ENCODE results near the gene OXT. TPM values are rescaled to one million over a fixed set of nuclear protein-coding genes. Genes with fewer than 3 reads are reported as not detected.
A peak's percentile ranks its signal among the peaks of the same experiment; 100 is the strongest.

The OXT gene
- total and polyA plus RNA-seq, 2 of the 13 experiments (the other 11 are each of a cell fraction or from before 2014, with no cell fraction given), result not detected

DNA sequence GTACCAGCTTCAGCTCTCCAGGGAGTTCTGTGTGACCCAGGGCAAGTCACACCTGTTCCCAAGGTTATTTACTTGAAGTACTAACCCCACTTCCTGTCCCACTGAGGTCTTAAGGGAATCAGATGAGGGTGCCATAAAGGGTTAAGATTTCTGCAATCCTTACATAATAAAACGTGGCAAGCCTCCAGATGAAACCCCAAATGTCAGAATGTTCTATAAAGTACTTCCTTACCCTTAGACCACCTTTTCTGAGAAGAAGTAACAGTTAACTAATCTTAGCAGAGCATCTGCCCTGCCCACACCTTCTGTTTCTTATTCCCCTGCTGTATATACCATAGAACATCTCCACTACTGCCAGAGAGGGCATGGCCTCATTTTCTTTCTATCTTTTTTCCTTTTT is 19.1 kb downstream of the OXT start:
- no peaks in the 10 kb centered on the region for H3K9me3 ChIP-seq (ENCODE audit: low read length)
- ATAC-seq (no peak), DNase-seq (ENCODE audit: low spot score) (no peak), FAIRE-seq (no peak)
- H2AFZ ChIP-seq (ENCODE audit: low read length), result no peak overlapping the region
- 3% methylated on average over 1 of the region's 1 CpG for WGBS (ENCODE audit: low lambda C conversion rate)
- H3K4me3 ChIP-seq (replicated peaks in 1 of 3; ENCODE audit: insufficient read depth in 1 of 3, low read depth in 2 of 3, low read length in 3 of 3), result no peak overlapping the region
- H3K9ac ChIP-seq (ENCODE audit: insufficient read depth, low read depth, low read length), result no peak overlapping the region
- intact Hi-C loops (cut with micrococcal nuclease; ENCODE audit: unreplicated experiment), result no loop called here
- TF ChIP-seq ZNF652 (CRISPR knock-in tag; IDR thresholded peaks at IDR 0.05; ENCODE audit: borderline replicate concordance, low read depth), result peak; percentile 71
- TF ChIP-seq, protein P1, sequence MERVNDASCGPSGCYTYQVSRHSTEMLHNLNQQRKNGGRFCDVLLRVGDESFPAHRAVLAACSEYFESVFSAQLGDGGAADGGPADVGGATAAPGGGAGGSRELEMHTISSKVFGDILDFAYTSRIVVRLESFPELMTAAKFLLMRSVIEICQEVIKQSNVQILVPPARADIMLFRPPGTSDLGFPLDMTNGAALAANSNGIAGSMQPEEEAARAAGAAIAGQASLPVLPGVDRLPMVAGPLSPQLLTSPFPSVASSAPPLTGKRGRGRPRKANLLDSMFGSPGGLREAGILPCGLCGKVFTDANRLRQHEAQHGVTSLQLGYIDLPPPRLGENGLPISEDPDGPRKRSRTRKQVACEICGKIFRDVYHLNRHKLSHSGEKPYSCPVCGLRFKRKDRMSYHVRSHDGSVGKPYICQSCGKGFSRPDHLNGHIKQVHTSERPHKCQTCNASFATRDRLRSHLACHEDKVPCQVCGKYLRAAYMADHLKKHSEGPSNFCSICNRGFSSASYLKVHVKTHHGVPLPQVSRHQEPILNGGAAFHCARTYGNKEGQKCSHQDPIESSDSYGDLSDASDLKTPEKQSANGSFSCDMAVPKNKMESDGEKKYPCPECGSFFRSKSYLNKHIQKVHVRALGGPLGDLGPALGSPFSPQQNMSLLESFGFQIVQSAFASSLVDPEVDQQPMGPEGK (CRISPR knock-in tag; IDR thresholded peaks at IDR 0.05), result no peak
- no peak overlapping the region for H3K4me2 ChIP-seq (ENCODE audit: low read depth, low read length)
- in situ Hi-C loops (cut with HindIII; ENCODE audit: extremely low pct_ligation_motif_present, low pct_unique_long_range_greater_than_20kb), result no loop called here
- H3K36me3 ChIP-seq (replicated peaks in 1 of 2; ENCODE audit: control insufficient read depth in 1 of 2, insufficient read depth in 2 of 2, low read length in 2 of 2), result no peaks in the 10 kb centered on the region
- H3K27me3 ChIP-seq (ENCODE audit: control insufficient read depth in 1 of 2, insufficient read depth in 2 of 2, low read length in 2 of 2), result peaks cover 7 to 24% of the 10 kb centered on the region in 2 experiments
- H4K20me1 ChIP-seq (ENCODE audit: insufficient read depth, low read length), result no peaks in the 10 kb centered on the region
- H3K4me1 ChIP-seq (ENCODE audit: insufficient read depth, low read length), result peaks cover 9% of the 10 kb centered on the region
- no TSS peak for BruUV-seq (replicated peaks)
- POLR2A ChIA-PET, result no interaction called here
- no peaks in the 10 kb centered on the region for H3K79me2 ChIP-seq (ENCODE audit: insufficient read depth, low read length)
- CTCF ChIA-PET (ENCODE audit: low intra/inter-chr PET ratio, low total read pairs), result no interaction called here
- no peak overlapping the region for H3K27ac ChIP-seq (ENCODE audit: extremely low read length, insufficient read depth, low read length)

DNA sequence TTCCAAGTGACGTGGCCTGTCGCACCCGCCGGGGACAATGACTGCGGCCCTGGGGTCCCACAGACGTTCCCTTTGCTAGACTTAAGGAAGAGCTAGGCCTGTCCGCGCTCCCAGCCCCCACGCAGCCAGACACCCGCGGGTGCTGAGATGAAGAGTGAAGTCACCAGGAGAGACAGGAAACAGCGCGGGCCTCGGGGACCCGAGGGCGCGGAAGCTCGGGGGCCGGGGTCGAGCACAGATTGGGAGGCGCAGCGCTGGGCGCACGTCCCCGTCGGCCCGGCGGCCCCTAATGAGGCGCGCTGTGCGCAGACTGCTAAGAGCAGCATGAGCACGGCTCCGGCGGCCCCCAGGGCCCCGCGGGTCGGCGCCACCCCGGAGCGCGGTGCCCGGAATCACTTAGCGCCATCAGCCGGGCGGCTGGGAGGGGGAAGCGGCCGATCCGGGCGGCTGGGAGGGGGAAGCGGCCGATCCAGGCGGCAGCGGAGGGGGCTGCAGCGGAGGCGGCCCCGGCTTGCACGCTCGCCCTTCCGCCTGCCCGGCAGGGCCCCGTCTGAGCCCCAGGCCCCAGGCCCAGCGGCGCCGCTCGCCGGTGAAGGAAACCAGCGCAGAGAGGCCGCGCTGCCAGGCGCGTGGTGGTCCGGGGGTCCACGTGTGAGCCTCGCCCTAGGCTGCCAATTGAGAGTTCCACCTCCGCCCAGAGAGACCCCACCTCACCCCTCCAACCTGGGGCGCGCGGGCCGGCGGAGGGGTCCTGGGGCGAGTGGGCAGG is 21.4 kb downstream of the OXT start:
- intact Hi-C loops (cut with micrococcal nuclease; ENCODE audit: unreplicated experiment), result no loop called here
- no peak for ATAC-seq

More for the DNA sequence above, 21.4 kb downstream of the OXT start:
- ChIA-PET CTCF (ENCODE audit: low intra/inter-chr PET ratio, low total read pairs) (no interaction called here), POLR2A (no interaction called here)
- 85% methylated on average over 50 of the region's 81 CpGs for WGBS (ENCODE audit: low lambda C conversion rate)
- Histone ChIP-seq H3K4me3 (replicated peaks in 1 of 3; ENCODE audit: insufficient read depth in 1 of 3, low read depth in 2 of 3, low read length in 3 of 3) (no peak overlapping the region), H3K9me3 (ENCODE audit: low read length) (no peaks in the 10 kb centered on the region), H3K27ac (ENCODE audit: extremely low read length, insufficient read depth, low read length) (no peak overlapping the region), H4K20me1 (ENCODE audit: insufficient read depth, low read length) (no peaks in the 10 kb centered on the region), H3K36me3 (replicated peaks in 1 of 2; ENCODE audit: control insufficient read depth in 1 of 2, insufficient read depth in 2 of 2, low read length in 2 of 2) (no peaks in the 10 kb centered on the region), H2AFZ (ENCODE audit: low read length) (no peak overlapping the region), H3K9ac (ENCODE audit: insufficient read depth, low read depth, low read length) (no peak overlapping the region), H3K79me2 (ENCODE audit: insufficient read depth, low read length) (no peaks in the 10 kb centered on the region), H3K27me3 (ENCODE audit: control insufficient read depth in 1 of 2, insufficient read depth in 2 of 2, low read length in 2 of 2) (peaks cover 4 to 18% of the 10 kb centered on the region in 2 experiments; a peak in 3 of 5 replicates), H3K4me2 (ENCODE audit: low read depth, low read length) (no peak overlapping the region), H3K4me1 (ENCODE audit: insufficient read depth, low read length) (peaks cover 11% of the 10 kb centered on the region)
- in situ Hi-C loops (cut with HindIII; ENCODE audit: extremely low pct_ligation_motif_present, low pct_unique_long_range_greater_than_20kb), result no loop called here
- no peak for FAIRE-seq
- no peak for TF ChIP-seq MTF2 (CRISPR knock-in tag; IDR thresholded peaks at IDR 0.05; ENCODE audit: borderline replicate concordance)
- TF ChIP-seq MXI1 (IDR thresholded peaks at IDR 0.05; ENCODE audit: borderline replicate concordance, low read depth, low read length), result no peak
- TF ChIP-seq ZNF331 (CRISPR knock-in tag; IDR thresholded peaks at IDR 0.05), result no peak
- DNase-seq (ENCODE audit: low spot score), result no peak
- BruUV-seq (replicated peaks), result no TSS peak
